Keratinocyte (primary cell): ENCODE measurements around the gene CCDC171.

ENCODE experiments used
- CTCF ChIP-seq, 3 experiments: IDR thresholded peaks in 1 of 3; conservative IDR thresholded peaks in 1 of 3; optimal IDR thresholded peaks in 1 of 3; 2 replicates in 2 of 3; 3 replicates in 1 of 3; pipeline versions ENCODE3 to v1.5.1; 2011; ENCODE audit warnings: low read length in 3 of 3, mild to moderate bottlenecking in 3 of 3, moderate library complexity in 2 of 3, control low read depth in 1 of 3, inconsistent platforms in 1 of 3; ENCODE audit not compliant: insufficient read depth in 2 of 3; ENCODE audit errors: extremely low read depth in 1 of 3
- EZH2 ChIP-seq: IDR thresholded peaks from one replicate; pipeline ENCODE4 v1.6.1; 2012; ENCODE audit warnings: inconsistent platforms, mild to moderate bottlenecking, low read length, moderate library complexity

GRCh38 chr9:16002816-16003215, 450.0 kb downstream of the CCDC171 start:
- TF ChIP-seq EZH2: no peak
- TF ChIP-seq CTCF (optimal IDR thresholded peaks at IDR 0.05 in 1 of 3, IDR thresholded peaks at IDR 0.05 in 1 of 3, conservative IDR thresholded peaks at IDR 0.05 in 1 of 3; ENCODE audit: extremely low read depth in 1 of 3, insufficient read depth in 2 of 3, low read length in 3 of 3): no peak
